SK-N-SH (cell line): Measurements from ENCODE around the gene ATP6V0A1. TPM values are rescaled to one million over a fixed set of nuclear protein-coding genes. Genes with fewer than 3 reads are reported as not detected.
"Not testable (repeated sequence)": the region's sequence is repeated elsewhere in the genome, so short reads cannot be mapped to it uniquely, and the experiment has no call there.

Experiments used
- CTCF ChIA-PET: fragments of 300-600, 350-600 bp; formaldehyde crosslinking; extraction: SDS; loops from one replicate; lab custom pipeline; 2021; lab: Yijun Ruan, JAX
- POLR2A ChIA-PET: fragments of 350-600 bp; sonication (Branson Sonifier 250); formaldehyde crosslinking; extraction: SDS; loops from one replicate; lab custom pipeline; 2020; ENCODE audit warnings: antibody characterized with exemption, inconsistent platforms; lab: Yijun Ruan, JAX
- DNase-seq: peaks from one replicate; pipeline ENCODE4 v3.0.0; 2012
- H2AFZ ChIP-seq: fragments of 200-600 bp; sonication (generic); 2 replicates; pipeline ENCODE4 v1.8.1; 2016; ENCODE audit warnings: antibody characterized with exemption, mild to moderate bottlenecking, low read depth
- H3F3A ChIP-seq: fragments of 200-600 bp; sonication (generic); replicated peaks from 2 replicates; pipeline ENCODE3; 2016; ENCODE audit warnings: antibody characterized with exemption, mild to moderate bottlenecking; ENCODE audit not compliant: insufficient read depth
- H3K27ac ChIP-seq, 2 experiments: fragments of 200-500 bp in 1 of 2; fragments of 200-600 bp in 1 of 2; sonication (Bioruptor generic) in 1 of 2; sonication (generic), shearing (Covaris generic) in 1 of 2; 2 replicates each; pipeline versions ENCODE4 v1.5.1 to v1.6.1; 2014 to 2016; ENCODE audit warnings: low read depth in 2 of 2, inconsistent platforms in 1 of 2, low read length in 1 of 2, mild to moderate bottlenecking in 1 of 2, mixed read lengths in 1 of 2
- H3K27me3 ChIP-seq: fragments of 200-600 bp; sonication (generic), shearing (Covaris generic); 2 replicates; pipeline ENCODE4 v1.6.1; 2016; ENCODE audit warnings: mixed run types; ENCODE audit not compliant: insufficient read depth
- H3K36me3 ChIP-seq, 2 experiments: fragments of 200-500 bp in 1 of 2; fragments of 200-600 bp in 1 of 2; sonication (Bioruptor generic) in 1 of 2; sonication (generic) in 1 of 2; replicated peaks in 1 of 2; 2 replicates each; pipeline versions ENCODE3 to v1.5.1; 2014 to 2016; ENCODE audit warnings: low read length in 1 of 2, mild to moderate bottlenecking in 1 of 2; ENCODE audit not compliant: insufficient read depth in 2 of 2, control insufficient read depth in 1 of 2
- H3K4me1 ChIP-seq, 2 experiments: fragments of 200-500 bp in 1 of 2; fragments of 200-600 bp in 1 of 2; sonication (Bioruptor generic) in 1 of 2; sonication (generic), shearing (Covaris generic) in 1 of 2; 2 replicates each; pipeline versions ENCODE4 v1.5.1 to v1.6.1; 2014 to 2016; ENCODE audit warnings: low read depth in 1 of 2, low read length in 1 of 2, mixed run types in 1 of 2; ENCODE audit not compliant: insufficient read depth in 2 of 2, control insufficient read depth in 1 of 2
- H3K4me2 ChIP-seq: fragments of 200-600 bp; sonication (generic), shearing (Covaris generic); 2 replicates; pipeline ENCODE4 v1.6.1; 2017; ENCODE audit warnings: mixed run types
- H3K4me3 ChIP-seq, 2 experiments: fragments of 200-500 bp in 1 of 2; fragments of 200-600 bp in 1 of 2; sonication (Bioruptor generic) in 1 of 2; sonication (generic), shearing (Covaris generic) in 1 of 2; 2 replicates each; pipeline versions ENCODE4 v1.5.1 to v1.8.1; 2014 to 2016; ENCODE audit warnings: low read depth in 2 of 2, inconsistent platforms in 1 of 2, low read length in 1 of 2, mild to moderate bottlenecking in 1 of 2, mixed read lengths in 1 of 2, moderate library complexity in 1 of 2
- H3K79me2 ChIP-seq: fragments of 200-600 bp; sonication (generic); 2 replicates; pipeline ENCODE4 v1.8.1; 2017; ENCODE audit warnings: mild to moderate bottlenecking; ENCODE audit not compliant: insufficient read depth
- H3K9ac ChIP-seq: fragments of 200-600 bp; sonication (generic); 2 replicates; pipeline ENCODE4 v1.6.1; 2017; ENCODE audit warnings: mixed run types
- H3K9me2 ChIP-seq: fragments of 200-600 bp; sonication (generic); 2 replicates; pipeline ENCODE4 v1.6.1; 2017; ENCODE audit warnings: mixed run types
- H3K9me3 ChIP-seq: fragments of 200-600 bp; sonication (generic); 2 replicates; pipeline ENCODE4 v1.6.1; 2017; ENCODE audit warnings: mixed run types, mild to moderate bottlenecking, moderate library complexity
- H4K20me1 ChIP-seq: fragments of 200-600 bp; sonication (generic); 2 replicates; pipeline ENCODE4 v1.6.1; 2017; ENCODE audit warnings: mild to moderate bottlenecking, mixed run types; ENCODE audit not compliant: insufficient read depth
- CHD2 ChIP-seq: fragments of 150-350 bp; IDR thresholded peaks from 2 replicates; pipeline ENCODE4 v1.6.1; 2018; ENCODE audit warnings: low read length; ENCODE audit not compliant: partially characterized antibody
- EZH2phosphoT487 ChIP-seq: fragments of 200-600 bp; sonication (generic); IDR thresholded peaks from 2 replicates; pipeline ENCODE4 v1.6.1; 2017; ENCODE audit warnings: low read depth, mixed run types, mild to moderate bottlenecking, antibody characterized with exemption, moderate library complexity, borderline replicate concordance
- FOSL2 ChIP-seq: IDR thresholded peaks from 2 replicates; pipeline ENCODE4 v1.4.0; 2012; ENCODE audit warnings: low read depth, mild to moderate bottlenecking, moderate library complexity, borderline replicate concordance
- FOXM1 ChIP-seq: IDR thresholded peaks from 2 replicates; pipeline ENCODE4 v1.4.0; 2012; ENCODE audit warnings: low read depth, mild to moderate bottlenecking
- JUND ChIP-seq: IDR thresholded peaks from 2 replicates; pipeline ENCODE4 v1.4.0; 2012
- NFIC ChIP-seq: IDR thresholded peaks from 2 replicates; pipeline ENCODE4 v1.4.0; 2012; ENCODE audit warnings: borderline replicate concordance
- RAD21 ChIP-seq: IDR thresholded peaks from 2 replicates; pipeline ENCODE4 v1.6.1; 2012; ENCODE audit warnings: mild to moderate bottlenecking, low read length
- RXRA ChIP-seq: IDR thresholded peaks from 2 replicates; pipeline ENCODE4 v1.4.0; 2012; ENCODE audit warnings: low read depth, mild to moderate bottlenecking, borderline replicate concordance
- SIN3A ChIP-seq: IDR thresholded peaks from 2 replicates; pipeline ENCODE4 v1.6.1; 2012; ENCODE audit warnings: low read depth, mild to moderate bottlenecking, low read length, moderate library complexity, borderline replicate concordance
- SMC3 ChIP-seq: IDR thresholded peaks from 2 replicates; pipeline ENCODE4 v1.6.1; 2012; ENCODE audit warnings: low read depth, low read length, improper control_type of control experiment
- TAF1 ChIP-seq: IDR thresholded peaks from 2 replicates; pipeline ENCODE4 v1.6.1; 2012; ENCODE audit warnings: low read depth, mild to moderate bottlenecking, low read length, moderate library complexity, borderline replicate concordance
- TEAD4 ChIP-seq: IDR thresholded peaks from 2 replicates; pipeline ENCODE4 v1.4.0; 2012; ENCODE audit warnings: mild to moderate bottlenecking, borderline replicate concordance; ENCODE audit not compliant: insufficient read depth
- YY1 ChIP-seq: IDR thresholded peaks from 2 replicates; pipeline ENCODE4 v1.4.0; 2012; ENCODE audit warnings: low read depth, mild to moderate bottlenecking
- WGBS: methylation state at CpG from one replicate; pipeline ENCODE4 v1.1.6; 2017; ENCODE audit warnings: low lambda C conversion rate; 5-methylcytosine and 5-hydroxymethylcytosine counted together
- polyA plus RNA-seq, 3 experiments: library from polyadenylated mRNA; depleted of rRNA; stranded (reverse); fragments of >200 nt; gene quantifications; 2 replicates each; pipeline ENCODE4 v1.2.3, GENCODE V29; 2012
- TF ChIP-seq, protein P1 (sequence below): fragments of 150-350 bp; IDR thresholded peaks from 2 replicates; pipeline ENCODE4 v1.6.1; 2016; ENCODE audit warnings: mild to moderate bottlenecking, low read depth, low read length
- TF ChIP-seq, protein P2 (sequence below): IDR thresholded peaks from 2 replicates; pipeline ENCODE4 v1.4.0; 2012; ENCODE audit warnings: low read depth, borderline replicate concordance

The ATP6V0A1 gene
- polyA plus RNA-seq, 1 of the 3 experiments (the other 2 are of a cell fraction) = 31.7 TPM

DNA sequence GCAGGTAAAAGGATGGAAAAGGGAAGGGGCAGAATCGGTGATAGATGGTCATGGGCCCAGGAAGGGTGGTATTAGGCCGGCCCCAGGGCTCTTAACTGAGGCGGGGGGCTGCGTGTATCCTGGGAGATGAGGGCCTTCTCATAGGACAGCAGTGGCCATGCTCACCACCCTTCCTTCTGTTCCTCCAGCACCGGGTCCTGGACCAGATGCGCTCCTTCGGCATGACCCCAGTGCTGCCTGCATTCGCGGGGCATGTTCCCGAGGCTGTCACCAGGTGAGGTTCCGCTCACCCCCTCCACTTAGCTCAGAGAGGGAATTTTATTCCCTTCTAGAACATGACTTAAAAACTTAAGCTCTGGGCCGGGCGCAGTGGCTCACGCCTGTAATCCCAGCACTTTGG is 79.8 kb downstream of the ATP6V0A1 start:
- H3K9me3 ChIP-seq = no peaks in the 10 kb centered on the region
- H2AFZ ChIP-seq = no peak overlapping the region
- 0 out of 2 replicates have a peak, but pooled peaks cover 4% of the 10 kb centered on the region for H4K20me1 ChIP-seq
- POLR2A ChIA-PET = interaction anchor here (3.6 kb wide), 1 partner anchor 16 kb away, joined by 17 read pairs; no protein-coding TSS in a partner anchor
- TF ChIP-seq, protein P1, sequence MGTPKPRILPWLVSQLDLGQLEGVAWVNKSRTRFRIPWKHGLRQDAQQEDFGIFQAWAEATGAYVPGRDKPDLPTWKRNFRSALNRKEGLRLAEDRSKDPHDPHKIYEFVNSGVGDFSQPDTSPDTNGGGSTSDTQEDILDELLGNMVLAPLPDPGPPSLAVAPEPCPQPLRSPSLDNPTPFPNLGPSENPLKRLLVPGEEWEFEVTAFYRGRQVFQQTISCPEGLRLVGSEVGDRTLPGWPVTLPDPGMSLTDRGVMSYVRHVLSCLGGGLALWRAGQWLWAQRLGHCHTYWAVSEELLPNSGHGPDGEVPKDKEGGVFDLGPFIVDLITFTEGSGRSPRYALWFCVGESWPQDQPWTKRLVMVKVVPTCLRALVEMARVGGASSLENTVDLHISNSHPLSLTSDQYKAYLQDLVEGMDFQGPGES = no peak
- TF ChIP-seq JUND (no peak), NFIC (no peak), CHD2 (no peak)
- TF ChIP-seq, protein P2, sequence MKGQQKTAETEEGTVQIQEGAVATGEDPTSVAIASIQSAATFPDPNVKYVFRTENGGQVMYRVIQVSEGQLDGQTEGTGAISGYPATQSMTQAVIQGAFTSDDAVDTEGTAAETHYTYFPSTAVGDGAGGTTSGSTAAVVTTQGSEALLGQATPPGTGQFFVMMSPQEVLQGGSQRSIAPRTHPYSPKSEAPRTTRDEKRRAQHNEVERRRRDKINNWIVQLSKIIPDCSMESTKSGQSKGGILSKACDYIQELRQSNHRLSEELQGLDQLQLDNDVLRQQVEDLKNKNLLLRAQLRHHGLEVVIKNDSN = no peak
- TF ChIP-seq, all 33 proteins: peak for 0
- Histone ChIP-seq H3K27ac (no peak overlapping the region), H3K4me3 (no peak overlapping the region), H3K36me3 (peaks cover 12 to 14% of the 10 kb centered on the region in 2 experiments), H3K9me2 (no peaks in the 10 kb centered on the region), H3K4me2 (no peak overlapping the region), H3K79me2 (peaks cover 22% of the 10 kb centered on the region), H3F3A (peaks cover 17% of the 10 kb centered on the region), H3K9ac (no peak overlapping the region), H3K27me3 (no peaks in the 10 kb centered on the region), H3K4me1 (peaks cover 4 to 16% of the 10 kb centered on the region in 2 experiments; a peak in 3 of 4 replicates)
- CTCF ChIA-PET = interaction anchor here (1.5 kb wide), 1 partner anchor 132 kb away, joined by 4 read pairs; no protein-coding TSS in a partner anchor
- no peak for DNase-seq
- WGBS = 98% methylated on average over 14 of the region's 14 CpGs

DNA sequence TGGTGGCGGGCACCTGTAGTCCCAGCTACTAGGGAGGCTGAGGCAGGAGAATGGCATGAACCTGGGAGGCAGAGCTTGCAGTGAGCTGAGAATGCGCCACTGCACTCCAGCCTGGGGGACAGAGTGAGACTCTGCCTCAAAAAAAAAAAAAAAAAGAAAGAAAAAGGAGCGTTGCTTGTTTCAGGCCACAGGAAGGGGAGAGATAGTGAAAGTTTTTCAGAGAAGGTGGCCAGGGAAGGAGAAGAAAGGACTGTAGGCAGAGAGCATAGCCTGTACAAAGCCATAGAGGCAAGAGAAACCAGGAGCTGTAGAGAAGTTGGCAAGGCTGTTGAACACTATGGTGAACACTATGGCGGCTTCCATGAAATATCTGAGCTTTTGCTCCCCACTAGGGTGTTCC is 81.9 kb downstream of the ATP6V0A1 start:
- H3K27ac ChIP-seq, H3F3A ChIP-seq, H3K27me3 ChIP-seq, H3K4me2 ChIP-seq, H3K4me3 ChIP-seq, DNase-seq, H3K9me3 ChIP-seq, H4K20me1 ChIP-seq, H2AFZ ChIP-seq, H3K9ac ChIP-seq, H3K9me2 ChIP-seq: not testable (repeated sequence)
- Histone ChIP-seq H3K36me3 (peaks cover 12 to 16% of the 10 kb centered on the region in 2 experiments), H3K79me2 (peaks cover 22% of the 10 kb centered on the region), H3K4me1 (peaks cover 4 to 12% of the 10 kb centered on the region in 2 experiments; a peak in 3 of 4 replicates)
- ChIA-PET CTCF (interaction anchor here (1.1 kb wide), 1 partner anchor 13 kb away, joined by 5 read pairs; no protein-coding TSS in a partner anchor), POLR2A (interaction anchor here (1.4 kb wide), 1 partner anchor 21 kb away, joined by 3 read pairs; no protein-coding TSS in a partner anchor)
- 91% methylated on average over 4 of the region's 4 CpGs for WGBS

DNA sequence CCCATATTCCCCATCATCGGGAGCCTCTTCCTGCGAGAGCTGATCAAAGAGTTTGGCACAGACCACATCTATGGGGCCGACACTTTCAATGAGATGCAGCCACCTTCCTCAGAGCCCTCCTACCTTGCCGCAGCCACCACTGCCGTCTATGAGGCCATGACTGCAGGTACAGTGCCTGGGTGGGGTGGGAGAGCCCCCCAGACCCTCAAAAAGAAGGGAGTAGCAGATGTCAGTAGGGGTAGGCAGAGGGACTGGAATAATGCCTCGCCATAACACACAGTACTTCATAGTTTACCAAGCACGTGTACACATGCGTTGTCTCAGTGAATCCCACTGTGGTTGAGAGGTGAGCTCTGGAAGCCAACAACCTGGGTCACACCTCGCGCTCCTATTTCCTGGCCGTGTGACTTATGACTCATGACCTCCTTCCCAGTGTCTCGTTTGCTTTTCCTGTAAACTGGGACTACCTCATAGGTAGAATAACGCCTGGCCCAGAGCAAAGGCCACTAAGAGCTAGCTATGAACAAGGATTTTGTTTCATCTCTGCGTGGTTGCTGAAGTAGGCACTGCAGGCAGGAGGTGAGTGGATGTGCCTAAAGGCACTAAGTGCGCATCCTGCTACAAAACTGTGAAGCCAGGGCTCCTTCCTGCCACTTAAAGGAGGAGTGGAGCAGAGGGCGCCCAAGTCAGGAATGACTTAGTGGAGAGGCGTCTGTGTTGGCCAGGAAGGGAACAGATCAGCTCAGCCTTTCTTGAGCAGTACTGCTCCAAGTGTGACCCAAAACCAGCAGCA is 82.6 kb downstream of the ATP6V0A1 start:
- peaks cover 9% of the 10 kb centered on the region for H3F3A ChIP-seq
- H3K9me2 ChIP-seq = no peaks in the 10 kb centered on the region
- H3K27me3 ChIP-seq = no peaks in the 10 kb centered on the region
- peaks cover 22% of the 10 kb centered on the region for H3K79me2 ChIP-seq
- H2AFZ ChIP-seq = no peak overlapping the region
- peaks cover 12 to 16% of the 10 kb centered on the region in 2 experiments for H3K36me3 ChIP-seq
- H3K9ac ChIP-seq = no peak overlapping the region
- H3K9me3 ChIP-seq = no peaks in the 10 kb centered on the region
- peaks cover 4 to 10% of the 10 kb centered on the region in 2 experiments; a peak in 2 of 4 replicates for H3K4me1 ChIP-seq
- WGBS = 82% methylated on average over 17 of the region's 17 CpGs
- ChIA-PET POLR2A (interaction anchor here (0.7 to 1.4 kb wide), 2 partner anchors 22 to 167 kb away, joined by 3 read pairs; no protein-coding TSS in a partner anchor), CTCF (interaction anchor here (0.6 to 1.4 kb wide), 4 partner anchors 9 to 14 kb away, joined by 3 to 5 read pairs (median 4); no protein-coding TSS in a partner anchor)
- H3K4me2 ChIP-seq = no peak overlapping the region
- no peak for DNase-seq
- no peak overlapping the region for H3K4me3 ChIP-seq
- H3K27ac ChIP-seq = no peak overlapping the region
- 0 out of 2 replicates have a peak, but pooled peaks cover 4% of the 10 kb centered on the region for H4K20me1 ChIP-seq
- TF ChIP-seq RXRA (no peak), FOSL2 (no peak), SIN3A (no peak), TAF1 (no peak), CHD2 (no peak), EZH2phosphoT487 (no peak), TEAD4 (no peak), FOXM1 (no peak), YY1 (no peak), RAD21 (no peak), JUND (no peak), SMC3 (no peak)
- TF ChIP-seq, protein P1 = no peak
